ENCODE measurements around the gene FBXL20. TPM values are rescaled to one million over a fixed set of nuclear protein-coding genes. Genes with fewer than 3 reads are reported as not detected.

Gene FBXL20
- total RNA-seq, 2 donors from 2014 or later, result 30.8 to 45.2 TPM

- Histone ChIP-seq H3K9me3 (no peaks in the 10 kb centered on the region), H3K4me3 (no peak overlapping the region), H3K27ac (no peak overlapping the region), H3K4me1 (ENCODE audit: control insufficient read depth in 1 of 2, low read depth in 2 of 2) (peaks cover 36 to 40% of the 10 kb centered on the region in 2 donors), H3K36me3 (peaks cover 36% of the 10 kb centered on the region), H3K27me3 (replicated peaks; ENCODE audit: insufficient read depth) (no peaks in the 10 kb centered on the region)
- no peak for TF ChIP-seq CTCF (IDR thresholded peaks at IDR 0.05)
- DNase-seq (ENCODE audit: low spot score) (no peak), ATAC-seq (ENCODE audit: insufficient number of reproducible peaks, low FRiP score, low read depth) (no peak)
Observed at GRCh38 chr17:39205112-39205526, 196.3 kb downstream of the FBXL20 start.

- no peak overlapping the region for H3K27ac ChIP-seq
- DNase-seq (ENCODE audit: low spot score) (no peak), ATAC-seq (ENCODE audit: insufficient number of reproducible peaks, low FRiP score, low read depth) (no peak)
- TF ChIP-seq CTCF (IDR thresholded peaks at IDR 0.05), result no peak
- no peak overlapping the region for H3K4me3 ChIP-seq
- no peaks in the 10 kb centered on the region for H3K27me3 ChIP-seq (replicated peaks; ENCODE audit: insufficient read depth)
- no peaks in the 10 kb centered on the region for H3K9me3 ChIP-seq
- peaks cover 29 to 35% of the 10 kb centered on the region in 2 donors for H3K4me1 ChIP-seq (ENCODE audit: control insufficient read depth in 1 of 2, low read depth in 2 of 2)
- peaks cover 36% of the 10 kb centered on the region for H3K36me3 ChIP-seq
Observed at GRCh38 chr17:39204245-39204644, 197.2 kb downstream of the FBXL20 start.

Other genes with a start within 250 kb of the FBXL20 start
- gene PLXDC1, start 250.0 kb downstream of the FBXL20 start, total RNA-seq, result 10 to 100 TPM in 1 of 2 donors, 1 to 10 TPM in 1; 7.0 to 13.9 TPM
- gene ARL5C, start 235.5 kb downstream of the FBXL20 start, total RNA-seq, result under 1 TPM in 1 of 2 donors, not detected in 1; 0.27 TPM
- gene CACNB1, start 204.0 kb downstream of the FBXL20 start, total RNA-seq, result 10 to 100 TPM; 14.3 to 15.6 TPM
- gene RPL19, start 201.3 kb downstream of the FBXL20 start, total RNA-seq, result 1,000 to 10,000 TPM; 1,315 to 2,278 TPM
- gene STAC2, start 175.7 kb downstream of the FBXL20 start, total RNA-seq, result 10 to 100 TPM; 13.9 to 14.3 TPM
- 10 to 100 TPM; 18.1 to 29.0 TPM for gene MED1, start 49.6 kb upstream of the FBXL20 start, total RNA-seq
- 10 to 100 TPM; 53.7 to 54.7 TPM for gene CDK12, start 59.9 kb upstream of the FBXL20 start, total RNA-seq
- not detected for gene NEUROD2, start 206.3 kb upstream of the FBXL20 start, total RNA-seq
- 1 to 10 TPM in 1 of 2 donors, under 1 TPM in 1; 0.27 to 2.1 TPM for gene PPP1R1B, start 225.3 kb upstream of the FBXL20 start, total RNA-seq
- gene STARD3, start 235.5 kb upstream of the FBXL20 start, total RNA-seq, result 10 to 100 TPM; 52.5 to 67.7 TPM